ENCODE data around the gene RSRC2. TPM values are rescaled to one million over a fixed set of nuclear protein-coding genes. Genes with fewer than 3 reads are reported as not detected.
A peak's percentile ranks its signal among the peaks of the same experiment; 100 is the strongest.

RSRC2 gene
- total and polyA plus RNA-seq, 9 of the 15 experiments (the other 6 are each of a cell fraction or from before 2014, with no cell fraction given), result 52.6 to 123 (median 80.3) TPM

- TF ChIP-seq ZNF583 (CRISPR knock-in tag; IDR thresholded peaks at IDR 0.05) (peak; percentile 75; the same call in 1 of the 2 replicates), ATF4 (CRISPR knock-in tag; IDR thresholded peaks at IDR 0.05) (peak; percentile 63; the same call in 1 of the 2 replicates), ZNF507 (tag; conservative IDR thresholded peaks at IDR 0.05) (no peak), JUND (IDR thresholded peaks at IDR 0.05; ENCODE audit: borderline replicate concordance, low read depth, low read length) (peak; percentile 66), JUND (tag; IDR thresholded peaks at IDR 0.05; ENCODE audit: borderline replicate concordance, low read depth, low read length) (peak; percentile 9; the same call in 1 of the 3 replicates), LARP7 (IDR thresholded peaks at IDR 0.05) (no peak), ETV5 (CRISPR knock-in tag; IDR thresholded peaks at IDR 0.05; ENCODE audit: low read depth) (peak; percentile 60), ZFPM2 (CRISPR knock-in tag; IDR thresholded peaks at IDR 0.05) (peak; percentile 33; the same call in 1 of the 2 replicates), ZNF175 (CRISPR knock-in tag; IDR thresholded peaks at IDR 0.05; ENCODE audit: low read depth) (peak; percentile 76; the same call in 1 of the 2 replicates), ZNF232 (CRISPR knock-in tag; IDR thresholded peaks at IDR 0.05) (0 out of 2 replicates have a peak, but pooled peaks have one; percentile 52), CGGBP1 (CRISPR knock-in tag; IDR thresholded peaks at IDR 0.05) (peak; percentile 89; the same call in 1 of the 2 replicates), PHF8 (IDR thresholded peaks at IDR 0.05; ENCODE audit: borderline replicate concordance, low read length) (peak; percentile 100), KLF16 (IDR thresholded peaks at IDR 0.05) (peak; percentile 89), BACH1 (tag; IDR thresholded peaks at IDR 0.05) (peak; percentile 47; the same call in 1 of the 2 replicates), ZNF644 (tag; IDR thresholded peaks at IDR 0.05; ENCODE audit: low read depth) (peak; percentile 67; the same call in 1 of the 2 replicates), EP400 (IDR thresholded peaks at IDR 0.05) (peak; percentile 100), NR3C1 (CRISPR knock-in tag; IDR thresholded peaks at IDR 0.05) (no peak), RBM22 (IDR thresholded peaks at IDR 0.05; ENCODE audit: low read depth, low read length, poor library complexity, severe bottlenecking) (no peak), ZNF707 (CRISPR knock-in tag; conservative IDR thresholded peaks at IDR 0.05) (peak; percentile 36; the same call in 1 of the 2 replicates), SMAD3 (CRISPR knock-in tag; conservative IDR thresholded peaks at IDR 0.05) (peak; percentile 69; the same call in 1 of the 2 replicates)
- TF ChIP-seq, protein P1, sequence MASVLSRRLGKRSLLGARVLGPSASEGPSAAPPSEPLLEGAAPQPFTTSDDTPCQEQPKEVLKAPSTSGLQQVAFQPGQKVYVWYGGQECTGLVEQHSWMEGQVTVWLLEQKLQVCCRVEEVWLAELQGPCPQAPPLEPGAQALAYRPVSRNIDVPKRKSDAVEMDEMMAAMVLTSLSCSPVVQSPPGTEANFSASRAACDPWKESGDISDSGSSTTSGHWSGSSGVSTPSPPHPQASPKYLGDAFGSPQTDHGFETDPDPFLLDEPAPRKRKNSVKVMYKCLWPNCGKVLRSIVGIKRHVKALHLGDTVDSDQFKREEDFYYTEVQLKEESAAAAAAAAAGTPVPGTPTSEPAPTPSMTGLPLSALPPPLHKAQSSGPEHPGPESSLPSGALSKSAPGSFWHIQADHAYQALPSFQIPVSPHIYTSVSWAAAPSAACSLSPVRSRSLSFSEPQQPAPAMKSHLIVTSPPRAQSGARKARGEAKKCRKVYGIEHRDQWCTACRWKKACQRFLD (CRISPR knock-in tag; IDR thresholded peaks at IDR 0.05), result peak; percentile 61
- TF ChIP-seq, protein P2, sequence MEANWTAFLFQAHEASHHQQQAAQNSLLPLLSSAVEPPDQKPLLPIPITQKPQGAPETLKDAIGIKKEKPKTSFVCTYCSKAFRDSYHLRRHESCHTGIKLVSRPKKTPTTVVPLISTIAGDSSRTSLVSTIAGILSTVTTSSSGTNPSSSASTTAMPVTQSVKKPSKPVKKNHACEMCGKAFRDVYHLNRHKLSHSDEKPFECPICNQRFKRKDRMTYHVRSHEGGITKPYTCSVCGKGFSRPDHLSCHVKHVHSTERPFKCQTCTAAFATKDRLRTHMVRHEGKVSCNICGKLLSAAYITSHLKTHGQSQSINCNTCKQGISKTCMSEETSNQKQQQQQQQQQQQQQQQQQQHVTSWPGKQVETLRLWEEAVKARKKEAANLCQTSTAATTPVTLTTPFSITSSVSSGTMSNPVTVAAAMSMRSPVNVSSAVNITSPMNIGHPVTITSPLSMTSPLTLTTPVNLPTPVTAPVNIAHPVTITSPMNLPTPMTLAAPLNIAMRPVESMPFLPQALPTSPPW (CRISPR knock-in tag; IDR thresholded peaks at IDR 0.05), result peak; percentile 88
- TF ChIP-seq, protein P3, sequence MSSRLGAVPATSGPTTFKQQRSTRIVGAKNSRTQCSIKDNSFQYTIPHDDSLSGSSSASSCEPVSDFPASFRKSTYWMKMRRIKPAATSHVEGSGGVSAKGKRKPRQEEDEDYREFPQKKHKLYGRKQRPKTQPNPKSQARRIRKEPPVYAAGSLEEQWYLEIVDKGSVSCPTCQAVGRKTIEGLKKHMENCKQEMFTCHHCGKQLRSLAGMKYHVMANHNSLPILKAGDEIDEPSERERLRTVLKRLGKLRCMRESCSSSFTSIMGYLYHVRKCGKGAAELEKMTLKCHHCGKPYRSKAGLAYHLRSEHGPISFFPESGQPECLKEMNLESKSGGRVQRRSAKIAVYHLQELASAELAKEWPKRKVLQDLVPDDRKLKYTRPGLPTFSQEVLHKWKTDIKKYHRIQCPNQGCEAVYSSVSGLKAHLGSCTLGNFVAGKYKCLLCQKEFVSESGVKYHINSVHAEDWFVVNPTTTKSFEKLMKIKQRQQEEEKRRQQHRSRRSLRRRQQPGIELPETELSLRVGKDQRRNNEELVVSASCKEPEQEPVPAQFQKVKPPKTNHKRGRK (tag; IDR thresholded peaks at IDR 0.05), result no peak
These were observed at the start of gene RSRC2, which contains the start of gene KNTC1 (continued) for GRCh38 chr12:122526683-122527477.

All from K562 (cell line).